Heart left ventricle (tissue), 11 donors: ENCODE data around the gene OR3A2. TPM values are rescaled to one million over a fixed set of nuclear protein-coding genes. Genes with fewer than 3 reads are reported as not detected.

Experiments used
- polyA plus RNA-seq, 2 donors: library from polyadenylated mRNA; stranded (reverse); fragments of 200-250 nt; gene quantifications; one replicate each; pipeline ENCODE4 v1.2.3, GENCODE V29; 2013
- total RNA-seq, 9 donors: library from RNA; depleted of rRNA in 2 of 9; stranded (reverse); fragments of >200 nt in 2 of 9; fragmentation: NEBNext Ultra II Directional in 3 of 9; extraction: Animal tissue kit (Norgen Biotek cat#: 25700) in 3 of 9; gene quantifications; one replicate each; pipeline versions ENCODE4 v1.1.0 to v1.2.4, GENCODE V29; 2016 to 2023
- donor health status: ischemic (EF 13 %, LVEDD 7.1; RV severe dilation, severe dysfunction).
- donor health status: healthy with polysubstance abuse.
- donor health status: DM: no; HTN: yes; CAD: no.
- donor health status: DM: no; HTN: no; CAD: no.
- donor health status: ischemic (EF 25% LVEDD 5.7; RV mildly dilated, moderate dysfunction).
- donor health status: healthy.
- donor health status: DM: yes; HTN: yes; CAD: no.
- donor health status: PGD.
- donor health status: nonischemic (EF 23%, LVEDD 6.1; RV moderate dilation, normal function).

OR3A2 gene
- total and polyA plus RNA-seq, 11 donors, result 0.35 TPM; not detected in 10

Other genes with a start within 250 kb of the OR3A2 start
- not detected for gene OR1A2, start 188.8 kb downstream of the OR3A2 start, total RNA-seq
- gene OR1A2, start 188.8 kb downstream of the OR3A2 start, polyA plus RNA-seq, result not detected
- gene OR1A1, start 178.6 kb downstream of the OR3A2 start, total RNA-seq, result not detected
- gene OR1A1, start 178.6 kb downstream of the OR3A2 start, polyA plus RNA-seq, result not detected
- not detected for gene OR3A1, start 87.9 kb downstream of the OR3A2 start, total RNA-seq
- gene OR3A1, start 87.9 kb downstream of the OR3A2 start, polyA plus RNA-seq, result not detected
- not detected for gene OR1E1, start 12.1 kb upstream of the OR3A2 start, total RNA-seq
- gene OR1E1, start 12.1 kb upstream of the OR3A2 start, polyA plus RNA-seq, result not detected
- gene OR3A3, start 25.1 kb upstream of the OR3A2 start, total RNA-seq, result not detected
- gene OR3A3, start 25.1 kb upstream of the OR3A2 start, polyA plus RNA-seq, result not detected
- gene OR1E2, start 47.5 kb upstream of the OR3A2 start, total RNA-seq, result under 1 TPM in 1 of 9 donors, not detected in 8; 0.52 TPM
- gene OR1E2, start 47.5 kb upstream of the OR3A2 start, polyA plus RNA-seq, result not detected
- under 1 TPM in 5 of 9 donors, not detected in 4; 0.16 to 0.72 (median 0.44) TPM for gene SPATA22, start 85.5 kb upstream of the OR3A2 start, total RNA-seq
- under 1 TPM in 1 of 2 donors, not detected in 1; 0.23 TPM for gene SPATA22, start 85.5 kb upstream of the OR3A2 start, polyA plus RNA-seq
- gene ASPA, start 89.7 kb upstream of the OR3A2 start, total RNA-seq, result 1 to 10 TPM in 6 of 9 donors, under 1 TPM in 3; 0.44 to 2.4 (median 1.3) TPM
- under 1 TPM; 0.26 to 0.88 TPM for gene ASPA, start 89.7 kb upstream of the OR3A2 start, polyA plus RNA-seq
- 1 to 10 TPM in 4 of 9 donors, under 1 TPM in 4, not detected in 1; 0.25 to 1.7 (median 0.97) TPM for gene TRPV3, start 171.5 kb upstream of the OR3A2 start, total RNA-seq
- gene TRPV3, start 171.5 kb upstream of the OR3A2 start, polyA plus RNA-seq, result under 1 TPM; 0.32 to 0.65 TPM
- 1 to 10 TPM; 2.0 to 4.5 (median 3.3) TPM for gene TRPV1, start 223.1 kb upstream of the OR3A2 start, total RNA-seq
- gene TRPV1, start 223.1 kb upstream of the OR3A2 start, polyA plus RNA-seq, result 1 to 10 TPM; 1.9 to 4.9 TPM
- 1 to 10 TPM; 2.5 to 7.3 (median 3.6) TPM for gene SHPK, start 249.9 kb upstream of the OR3A2 start, total RNA-seq
- 1 to 10 TPM; 2.9 to 3.7 TPM for gene SHPK, start 249.9 kb upstream of the OR3A2 start, polyA plus RNA-seq